Measurements from ENCODE around the gene PANX3. TPM values are rescaled to one million over a fixed set of nuclear protein-coding genes. Genes with fewer than 3 reads are reported as not detected.
A peak's percentile ranks its signal among the peaks of the same experiment; 100 is the strongest.

PANX3 gene
- total RNA-seq, 1 experiment from 2014 or later = not detected

GRCh38 chr11:124658986-124659385, 47.8 kb downstream of the PANX3 start:
- Histone ChIP-seq H3K27ac (no peak overlapping the region), H3K9me3 (replicated peaks) (no peaks in the 10 kb centered on the region), H3K4me3 (no peak overlapping the region), H3K4me1 (peaks cover 5% of the 10 kb centered on the region; the same call in 1 of the 2 replicates), H3K36me3 (no peaks in the 10 kb centered on the region), H3K27me3 (no peaks in the 10 kb centered on the region)
- DNase-seq = no peak

- Histone ChIP-seq H3K27me3 (no peaks in the 10 kb centered on the region), H3K4me1 (peaks cover 2% of the 10 kb centered on the region; the same call in 1 of the 2 replicates), H3K27ac (no peak overlapping the region), H3K4me3 (no peak overlapping the region), H3K36me3 (no peaks in the 10 kb centered on the region), H3K9me3 (replicated peaks) (no peaks in the 10 kb centered on the region)
- no peak for DNase-seq
Observed at GRCh38 chr11:124661553-124661952, 50.3 kb downstream of the PANX3 start.

DNA sequence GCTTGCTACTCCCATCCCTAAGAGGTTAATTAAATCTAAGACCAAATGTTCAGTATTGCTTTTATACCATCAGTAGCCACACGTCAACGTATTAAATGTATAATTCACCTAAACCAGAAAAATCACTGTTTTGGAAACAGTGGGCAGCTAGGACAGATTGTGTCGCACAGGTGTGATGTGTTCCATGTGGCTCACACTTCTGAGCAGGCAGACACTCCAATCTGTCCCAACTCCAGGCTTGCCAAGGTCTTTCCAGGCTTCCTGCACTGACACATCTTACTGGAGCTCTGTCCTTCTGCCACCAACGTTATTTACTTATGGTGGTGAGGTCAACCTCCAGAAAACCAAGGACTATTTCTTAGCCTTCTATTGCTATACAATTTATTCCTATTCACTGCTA, 50.9 kb downstream of the PANX3 start:
- no peak overlapping the region for H3K4me3 ChIP-seq
- H3K9me3 ChIP-seq (replicated peaks) = no peaks in the 10 kb centered on the region
- H3K4me1 ChIP-seq = peaks cover 2% of the 10 kb centered on the region; the same call in 1 of the 2 replicates
- no peak for DNase-seq
- H3K27ac ChIP-seq = no peak overlapping the region
- no peaks in the 10 kb centered on the region for H3K36me3 ChIP-seq
- no peaks in the 10 kb centered on the region for H3K27me3 ChIP-seq

DNA sequence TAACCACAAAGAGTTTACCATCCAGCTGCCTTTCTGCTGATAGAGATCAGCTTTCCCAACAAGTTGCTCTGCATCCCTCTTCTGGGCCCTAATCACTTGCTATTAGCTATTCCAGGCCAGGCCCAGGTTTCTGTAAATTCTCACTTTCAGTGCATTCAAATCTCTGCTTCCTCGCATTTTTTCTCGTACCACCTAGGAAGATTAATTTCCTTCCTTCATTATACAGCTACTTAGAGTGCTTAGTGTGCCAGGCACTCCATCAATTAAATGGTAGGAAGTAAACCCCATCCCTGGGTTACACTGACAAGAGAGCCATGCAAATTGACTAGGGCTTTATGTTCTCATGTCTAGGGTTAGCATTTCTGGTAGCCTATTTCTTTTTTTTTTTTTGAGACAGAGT, 52.6 kb downstream of the PANX3 start:
- Histone ChIP-seq H3K27ac (no peak overlapping the region), H3K4me1 (no peaks in the 10 kb centered on the region), H3K36me3 (no peaks in the 10 kb centered on the region), H3K27me3 (no peaks in the 10 kb centered on the region), H3K4me3 (no peak overlapping the region), H3K9me3 (replicated peaks) (no peaks in the 10 kb centered on the region)
- DNase-seq = no peak

- DNase-seq = no peak
- no peaks in the 10 kb centered on the region for H3K4me1 ChIP-seq
Observed at GRCh38 chr11:124667601-124668000, 56.4 kb downstream of the PANX3 start.

GRCh38 chr11:124669193-124669592, 58.0 kb downstream of the PANX3 start:
- H3K4me1 ChIP-seq = no peaks in the 10 kb centered on the region
- no peak overlapping the region for H3K27ac ChIP-seq
- no peaks in the 10 kb centered on the region for H3K27me3 ChIP-seq
- DNase-seq = peak; percentile 15 to 54
- no peaks in the 10 kb centered on the region for H3K9me3 ChIP-seq (replicated peaks)
- H3K36me3 ChIP-seq = no peaks in the 10 kb centered on the region
- H3K4me3 ChIP-seq = no peak overlapping the region

More at GRCh38 chr11:124667601-124668000, 56.4 kb downstream of the PANX3 start:
- no peak overlapping the region for H3K4me3 ChIP-seq
- H3K27me3 ChIP-seq = no peaks in the 10 kb centered on the region
- H3K9me3 ChIP-seq (replicated peaks) = no peaks in the 10 kb centered on the region
- no peaks in the 10 kb centered on the region for H3K36me3 ChIP-seq
- no peak overlapping the region for H3K27ac ChIP-seq

Other genes with a start within 250 kb of the PANX3 start
- gene OR8B2, start 226.9 kb upstream of the PANX3 start, total RNA-seq (2014; rRNA removed; shearing (Covaris generic)) = not detected in 2 replicates
- gene OR8B3, start 212.4 kb upstream of the PANX3 start, total RNA-seq (2014; rRNA removed; shearing (Covaris generic)) = not detected in 2 replicates
- not detected in 2 replicates for gene OR8B4, start 186.6 kb upstream of the PANX3 start, total RNA-seq (2014; rRNA removed; shearing (Covaris generic))
- not detected in 2 replicates for gene OR8B8, start 165.7 kb upstream of the PANX3 start, total RNA-seq (2014; rRNA removed; shearing (Covaris generic))
- not detected in 2 replicates for gene OR8B12, start 67.8 kb upstream of the PANX3 start, total RNA-seq (2014; rRNA removed; shearing (Covaris generic))
- not detected in 2 replicates for gene OR8A1, start 41.4 kb upstream of the PANX3 start, total RNA-seq (2014; rRNA removed; shearing (Covaris generic))
- gene TBRG1, start 11.4 kb downstream of the PANX3 start, total RNA-seq (2014; rRNA removed; shearing (Covaris generic)) = 11.9 and 14.4 TPM in 2 replicates
- 0.43 and 0.63 TPM in 2 replicates for gene SIAE, start 62.3 kb downstream of the PANX3 start, total RNA-seq (2014; rRNA removed; shearing (Covaris generic))
- 4.0 and 6.0 TPM in 2 replicates for gene SPA17, start 62.5 kb downstream of the PANX3 start, total RNA-seq (2014; rRNA removed; shearing (Covaris generic))
- gene NRGN, start 128.5 kb downstream of the PANX3 start, total RNA-seq (2014; rRNA removed; shearing (Covaris generic)) = 4.5 and 4.6 TPM in 2 replicates
- not detected in 2 replicates for gene VSIG2, start 140.8 kb downstream of the PANX3 start, total RNA-seq (2014; rRNA removed; shearing (Covaris generic))
- gene ESAM, start 150.9 kb downstream of the PANX3 start, total RNA-seq (2014; rRNA removed; shearing (Covaris generic)) = 0.16 TPM in 1 of 2 replicates, not detected in the other
- 9.2 and 12.6 TPM in 2 replicates for gene MSANTD2, start 189.0 kb downstream of the PANX3 start, total RNA-seq (2014; rRNA removed; shearing (Covaris generic))

Data from SJCRH30 (cell line).